Central memory CD8-positive, alpha-beta T cell (primary cell): Measurements from ENCODE around the gene ACBD5.
"Not testable (repeated sequence)": the region's sequence is repeated elsewhere in the genome, so short reads cannot be mapped to it uniquely, and the experiment has no call there.

ENCODE experiments used
- ATAC-seq: fragments of 150-1000 bp; cut with Tn5 transposase; replicated peaks from 2 replicates; pipeline ENCODE4 v1.10.0; 2022; ENCODE audit warnings: mild to moderate bottlenecking, moderate FRiP score, moderate number of reproducible peaks; ENCODE audit not compliant: poor library complexity, severe bottlenecking; ENCODE audit errors: extremely low read depth
- DNase-seq, 2 donors: peaks; one replicate each; pipeline ENCODE4 v3.0.0; 2021; ENCODE audit warnings: low spot score in 2 of 2
- H3K27ac Mint-ChIP-seq: one replicate; pipeline ENCODE4 v1.8.0; 2022; ENCODE audit warnings: low read depth, mild to moderate bottlenecking, moderate library complexity, mixed read lengths
- H3K27me3 Mint-ChIP-seq: one replicate; pipeline ENCODE4 v1.8.0; 2022; ENCODE audit warnings: mixed read lengths
- H3K36me3 Mint-ChIP-seq: one replicate; pipeline ENCODE4 v1.8.0; 2022; ENCODE audit warnings: mild to moderate bottlenecking, moderate library complexity, mixed read lengths; ENCODE audit not compliant: insufficient read depth
- H3K4me1 Mint-ChIP-seq: one replicate; pipeline ENCODE4 v1.8.0; 2022; ENCODE audit warnings: mixed read lengths
- H3K4me3 Mint-ChIP-seq: one replicate; pipeline ENCODE4 v1.8.0; 2022; ENCODE audit warnings: mild to moderate bottlenecking, moderate library complexity, mixed read lengths
- H3K9me3 Mint-ChIP-seq: one replicate; pipeline ENCODE4 v1.8.0; 2022; ENCODE audit warnings: mixed read lengths

The ACBD5 gene

DNA sequence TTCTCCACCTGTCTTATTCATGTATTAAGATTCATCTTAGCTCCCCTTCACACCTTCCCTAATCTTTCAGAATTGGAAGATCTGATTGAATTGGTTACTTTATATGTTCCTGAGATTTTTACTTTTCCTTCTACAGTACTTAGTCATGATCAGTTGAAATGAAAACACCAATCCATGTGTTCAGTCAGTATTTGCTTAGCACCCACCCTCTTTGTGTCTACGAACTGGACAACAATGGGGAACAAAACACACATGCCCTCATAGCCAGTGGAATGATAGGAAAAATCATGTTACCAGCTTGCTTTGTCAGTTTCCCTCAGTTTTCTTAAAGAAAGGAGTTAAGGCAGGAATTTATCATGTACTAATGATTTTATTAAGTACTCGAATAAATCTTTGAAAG, 83.4 kb downstream of the ACBD5 start:
- Mint-ChIP-seq H3K4me1 (peaks cover 42% of the 10 kb centered on the region), H3K27ac (peak overlapping the region; percentile 100), H3K36me3 (peaks cover 57% of the 10 kb centered on the region), H3K27me3 (no peaks in the 10 kb centered on the region), H3K9me3 (no peaks in the 10 kb centered on the region), H3K4me3 (peak overlapping the region; percentile 98)
- no peak for ATAC-seq
- no peak for DNase-seq

DNA sequence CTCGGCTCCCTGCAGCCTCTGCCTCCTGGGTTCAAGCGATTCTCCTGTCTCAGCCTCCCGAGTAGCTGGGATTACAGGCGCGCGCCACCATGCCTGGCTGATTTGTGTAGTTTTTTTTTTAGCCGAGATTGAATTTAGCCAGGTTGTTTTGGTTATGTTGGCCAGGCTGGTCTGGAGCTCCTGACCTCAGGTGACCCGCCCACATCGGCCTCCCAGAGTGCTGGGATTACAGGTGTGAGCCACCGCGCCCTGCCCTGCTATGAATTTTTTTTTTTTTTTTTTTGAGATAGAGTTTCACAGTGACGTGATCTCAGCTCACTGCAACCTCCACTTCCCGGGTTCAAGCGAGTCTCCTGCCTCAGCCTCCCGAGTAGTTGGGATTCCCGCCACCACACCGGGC, 84.0 kb downstream of the ACBD5 start:
- Mint-ChIP-seq H3K4me1 (peaks cover 44% of the 10 kb centered on the region), H3K36me3 (peaks cover 55% of the 10 kb centered on the region), H3K4me3 (peak overlapping the region; percentile 98), H3K27ac (peak overlapping the region; percentile 100)
- not testable (repeated sequence) for H3K27me3 Mint-ChIP-seq, ATAC-seq, DNase-seq, H3K9me3 Mint-ChIP-seq

DNA sequence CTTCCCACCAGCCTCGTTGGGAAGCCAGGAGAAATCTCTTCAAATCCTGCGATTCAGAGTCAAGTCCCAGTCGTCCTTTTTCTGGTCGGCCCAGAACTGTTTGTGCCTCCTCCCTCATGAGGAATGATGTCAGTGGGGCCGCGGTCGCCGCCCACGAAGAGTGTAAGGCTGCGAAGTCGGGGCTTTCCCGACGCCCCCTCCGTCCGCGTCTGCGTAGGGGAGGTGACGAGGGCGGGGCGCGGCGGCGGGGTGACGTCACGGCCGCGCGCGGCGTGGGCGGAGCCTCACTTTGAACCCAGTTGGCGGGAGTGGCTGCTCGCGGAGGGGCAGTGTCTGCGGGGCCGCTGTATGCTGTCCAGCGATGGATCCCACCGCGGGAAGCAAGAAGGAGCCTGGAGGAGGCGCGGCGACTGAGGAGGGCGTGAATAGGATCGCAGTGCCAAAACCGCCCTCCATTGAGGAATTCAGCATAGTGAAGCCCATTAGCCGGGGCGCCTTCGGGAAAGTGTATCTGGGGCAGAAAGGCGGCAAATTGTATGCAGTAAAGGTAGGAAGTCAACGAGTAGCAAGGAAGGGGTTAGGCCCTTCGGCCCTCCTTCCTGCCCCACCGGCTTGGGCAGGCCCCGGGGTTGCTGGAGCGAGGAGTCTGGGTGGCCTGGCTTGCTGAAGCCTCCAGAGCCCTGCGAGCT, 85.4 kb downstream of the ACBD5 start, which contains the start of gene MASTL:
Gene MASTL (plus strand): TSS at position 287 of the 689 bp plus-strand sequence. CDS start 75 bp downstream, at position 362.
- peaks cover 53% of the 10 kb centered on the region for H3K4me1 Mint-ChIP-seq
- no peaks in the 10 kb centered on the region for H3K27me3 Mint-ChIP-seq
- no peaks in the 10 kb centered on the region for H3K9me3 Mint-ChIP-seq
- peaks cover 50% of the 10 kb centered on the region for H3K36me3 Mint-ChIP-seq
- H3K27ac Mint-ChIP-seq = peak within 1 kb of the TSS; percentile 100
- ATAC-seq (peak; percentile 87), DNase-seq (peak; percentile 93 to 94)
- H3K4me3 Mint-ChIP-seq = peak within 1 kb of the TSS; percentile 98

DNA sequence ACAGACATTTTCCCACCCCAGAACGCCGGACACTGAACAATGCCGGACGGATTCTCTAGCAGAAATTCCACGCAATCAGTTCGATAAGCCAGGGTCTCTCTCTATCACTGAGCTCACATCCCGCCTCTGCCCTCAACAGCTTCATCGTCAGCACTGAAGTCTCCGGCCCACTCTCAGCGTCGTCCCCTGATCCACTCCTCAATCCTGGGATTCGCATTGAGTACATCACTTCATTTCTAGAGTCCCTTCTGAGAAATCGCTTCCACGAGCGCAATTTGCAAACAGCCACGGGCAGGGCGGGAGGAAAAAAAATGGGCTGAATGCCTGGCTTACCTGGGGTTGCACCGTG, 86.8 kb downstream of the ACBD5 start:
- H3K36me3 Mint-ChIP-seq = peaks cover 52% of the 10 kb centered on the region

DNA sequence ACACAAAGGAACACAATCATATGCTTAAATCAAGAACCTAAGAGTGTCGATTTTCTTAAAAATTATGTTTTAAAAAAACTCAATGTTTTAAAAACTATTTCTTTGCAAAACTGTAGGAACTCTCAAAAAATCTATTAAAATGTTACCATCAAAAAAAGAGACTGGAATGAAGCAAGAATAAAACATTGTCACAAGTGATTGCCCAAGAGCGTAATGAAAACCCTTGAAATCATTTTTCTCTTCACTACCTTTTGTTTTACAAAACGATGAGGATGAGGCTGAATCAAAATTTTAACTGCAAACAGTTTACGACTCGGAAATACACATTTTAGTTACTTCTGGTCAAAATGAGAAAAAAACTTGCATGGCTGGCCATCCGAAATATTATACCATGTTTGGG, 87.3 kb downstream of the ACBD5 start:
- Mint-ChIP-seq H3K4me1 (peaks cover 55% of the 10 kb centered on the region), H3K36me3 (peaks cover 53% of the 10 kb centered on the region), H3K27ac (peak overlapping the region; percentile 100), H3K9me3 (no peaks in the 10 kb centered on the region), H3K4me3 (peak overlapping the region; percentile 98), H3K27me3 (no peaks in the 10 kb centered on the region)
- no peak for ATAC-seq
- no peak for DNase-seq

More for the DNA sequence above, 86.8 kb downstream of the ACBD5 start:
- no peaks in the 10 kb centered on the region for H3K27me3 Mint-ChIP-seq
- DNase-seq (no peak), ATAC-seq (no peak)
- peak overlapping the region; percentile 100 for H3K27ac Mint-ChIP-seq
- H3K4me1 Mint-ChIP-seq = peaks cover 55% of the 10 kb centered on the region
- H3K4me3 Mint-ChIP-seq = peak overlapping the region; percentile 98
- H3K9me3 Mint-ChIP-seq = no peaks in the 10 kb centered on the region

DNA sequence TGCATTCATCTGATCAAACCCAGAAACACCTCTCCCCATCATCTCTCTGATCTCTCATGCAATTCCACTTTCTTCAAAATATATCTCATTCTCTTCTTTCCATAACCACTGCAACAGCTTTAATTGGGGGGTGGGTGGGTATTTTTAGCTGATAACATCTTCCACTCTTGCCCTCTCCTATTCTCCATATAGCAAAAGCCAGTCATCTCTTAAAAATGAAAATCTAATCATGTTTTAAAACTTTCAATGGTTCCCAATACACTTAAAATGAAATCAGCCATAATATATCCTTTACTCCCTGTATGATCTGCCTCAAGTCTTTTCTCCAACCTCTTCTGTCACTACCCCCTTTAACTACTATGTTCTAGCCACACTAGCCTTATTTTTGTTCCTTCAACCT, 87.9 kb downstream of the ACBD5 start:
- H3K36me3 Mint-ChIP-seq = peaks cover 57% of the 10 kb centered on the region
- H3K4me1 Mint-ChIP-seq = peaks cover 52% of the 10 kb centered on the region
- peak overlapping the region; percentile 100 for H3K27ac Mint-ChIP-seq
- no peak for DNase-seq
- H3K27me3 Mint-ChIP-seq = no peaks in the 10 kb centered on the region
- H3K9me3 Mint-ChIP-seq = no peaks in the 10 kb centered on the region
- ATAC-seq = no peak
- H3K4me3 Mint-ChIP-seq = peak overlapping the region; percentile 98

DNA sequence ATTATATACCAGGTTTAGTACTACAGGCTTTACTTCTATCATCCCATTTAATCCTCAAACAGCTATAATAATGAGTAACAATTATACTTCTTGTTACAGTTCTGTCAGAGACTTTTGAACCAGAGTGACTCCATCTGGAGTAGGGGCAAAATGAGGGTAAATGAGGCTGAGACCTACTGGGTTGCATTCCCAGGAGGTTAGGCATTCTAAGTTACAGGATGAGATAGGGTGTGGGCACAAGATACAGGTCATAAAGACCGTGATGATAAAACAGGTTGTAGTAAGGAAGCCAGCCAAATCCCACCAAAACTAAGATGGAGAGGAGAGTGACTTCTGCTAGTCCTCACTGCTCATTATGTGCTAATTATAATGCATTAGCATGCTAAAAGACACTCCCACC, 90.3 kb downstream of the ACBD5 start:
- no peak overlapping the region for H3K27ac Mint-ChIP-seq

DNA sequence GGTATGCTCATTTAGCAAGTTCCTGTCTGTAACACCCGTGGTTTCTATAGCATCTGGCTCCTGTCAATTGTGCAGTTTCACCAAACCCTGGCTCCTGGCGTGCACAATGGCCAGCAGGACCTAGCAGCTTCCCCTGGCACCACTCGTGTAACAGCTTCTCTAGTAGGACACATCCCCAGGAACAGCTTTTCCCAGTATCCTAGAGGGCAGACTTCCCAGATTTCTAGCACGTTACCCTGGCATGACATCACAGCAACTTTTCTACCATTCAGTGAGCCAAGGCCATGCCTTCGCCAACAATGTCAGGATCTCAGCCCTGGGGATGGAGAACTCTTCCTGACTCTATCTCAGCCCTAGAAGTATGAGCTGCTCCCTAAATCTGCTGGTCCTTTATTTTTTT, 92.9 kb downstream of the ACBD5 start:
- no peak overlapping the region for H3K27ac Mint-ChIP-seq
- peaks cover 29% of the 10 kb centered on the region for H3K4me1 Mint-ChIP-seq

More for the DNA sequence above, 90.3 kb downstream of the ACBD5 start:
- H3K4me3 Mint-ChIP-seq = no peak overlapping the region
- H3K4me1 Mint-ChIP-seq = peaks cover 45% of the 10 kb centered on the region
- H3K27me3 Mint-ChIP-seq = no peaks in the 10 kb centered on the region
- DNase-seq (no peak), ATAC-seq (no peak)
- H3K36me3 Mint-ChIP-seq = peaks cover 57% of the 10 kb centered on the region
- no peaks in the 10 kb centered on the region for H3K9me3 Mint-ChIP-seq

DNA sequence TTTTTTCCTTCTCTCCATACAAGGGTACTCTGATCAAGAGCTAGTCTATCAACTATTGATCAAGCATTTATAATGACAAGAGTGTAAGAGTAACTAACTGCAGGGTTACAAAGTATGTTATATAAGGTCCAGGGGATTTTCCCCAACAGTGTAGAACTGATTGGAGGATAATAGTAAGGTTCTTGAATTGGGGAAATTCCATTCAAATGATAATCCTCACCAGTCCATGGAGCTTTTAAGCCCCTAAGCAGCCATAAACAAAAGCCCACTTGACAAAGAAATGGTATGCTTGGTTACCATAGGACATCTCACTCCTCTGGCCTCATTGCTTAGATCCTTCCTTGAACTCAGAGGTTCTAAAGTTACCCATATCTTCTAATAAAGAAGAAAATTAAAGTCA, 94.7 kb downstream of the ACBD5 start:
- Mint-ChIP-seq H3K27ac (no peak overlapping the region), H3K36me3 (peaks cover 69% of the 10 kb centered on the region)

More for the DNA sequence above, 92.9 kb downstream of the ACBD5 start:
- Mint-ChIP-seq H3K4me3 (no peak overlapping the region), H3K9me3 (no peaks in the 10 kb centered on the region), H3K36me3 (peaks cover 65% of the 10 kb centered on the region), H3K27me3 (no peaks in the 10 kb centered on the region)
- no peak for DNase-seq
- ATAC-seq = no peak

More for the DNA sequence above, 94.7 kb downstream of the ACBD5 start:
- no peak for DNase-seq
- Mint-ChIP-seq H3K4me1 (peaks cover 17% of the 10 kb centered on the region), H3K27me3 (no peaks in the 10 kb centered on the region), H3K9me3 (no peaks in the 10 kb centered on the region), H3K4me3 (no peak overlapping the region)
- no peak for ATAC-seq
